Stimulated activated CD4-positive, alpha-beta T cell treated with anti-CD3 and anti-CD28 coated beads, Interleukin-12 subunit alpha, Interleukin-12 subunit beta, amount 100 ng/mL, for 4 hours (primary cell): Measurements from ENCODE around the gene DSG1.
"Not testable (repeated sequence)": the region's sequence is repeated elsewhere in the genome, so short reads cannot be mapped to it uniquely, and the experiment has no call there.

Experiments
- DNase-seq: peaks from one replicate; pipeline ENCODE4 v3.0.0-alpha.2; 2020

Gene DSG1

GRCh38 chr18:31353336-31353735, 35.4 kb downstream of the DSG1 start:
- not testable (repeated sequence) for DNase-seq

- no peak for DNase-seq
Observed at GRCh38 chr18:31354990-31355389, 37.0 kb downstream of the DSG1 start.

- DNase-seq = no peak
Observed at GRCh38 chr18:31356025-31356424, 38.1 kb downstream of the DSG1 start.

GRCh38 chr18:31364190-31364589, 46.2 kb downstream of the DSG1 start:
- no peak for DNase-seq

GRCh38 chr18:31369478-31369877, 51.5 kb downstream of the DSG1 start:
- DNase-seq = no peak

GRCh38 chr18:31371989-31372388, 54.0 kb downstream of the DSG1 start:
- DNase-seq = no peak

GRCh38 chr18:31373641-31374040, 55.7 kb downstream of the DSG1 start:
- DNase-seq = no peak

- DNase-seq = no peak
Observed at GRCh38 chr18:31376477-31376876, 58.5 kb downstream of the DSG1 start, which contains the start of gene DSG4. DSG4 (plus strand) TSS chr18:31376777; CDS start chr18:31376912, 135 bp downstream.

GRCh38 chr18:31380912-31381311, 63.0 kb downstream of the DSG1 start:
- no peak for DNase-seq

GRCh38 chr18:31382107-31382506, 64.1 kb downstream of the DSG1 start:
- no peak for DNase-seq

GRCh38 chr18:31386741-31387140, 68.8 kb downstream of the DSG1 start:
- no peak for DNase-seq

GRCh38 chr18:31393286-31393685, 75.3 kb downstream of the DSG1 start:
- no peak for DNase-seq

GRCh38 chr18:31396796-31397612, 79.0 kb downstream of the DSG1 start:
- DNase-seq = no peak

- no peak for DNase-seq
Observed at GRCh38 chr18:31398191-31398590, 80.2 kb downstream of the DSG1 start.

GRCh38 chr18:31399306-31400032, 81.5 kb downstream of the DSG1 start:
- DNase-seq = no peak

- DNase-seq = no peak
Observed at GRCh38 chr18:31401156-31402025, 83.4 kb downstream of the DSG1 start.

GRCh38 chr18:31402026-31402373, 84.0 kb downstream of the DSG1 start:
- no peak for DNase-seq

GRCh38 chr18:31403409-31403808, 85.4 kb downstream of the DSG1 start:
- no peak for DNase-seq
